ENCODE measurements around the gene PLEKHM1. TPM values are rescaled to one million over a fixed set of nuclear protein-coding genes. Genes with fewer than 3 reads are reported as not detected.
A peak's percentile ranks its signal among the peaks of the same experiment; 100 is the strongest.
"Not testable (repeated sequence)": the region's sequence is repeated elsewhere in the genome, so short reads cannot be mapped to it uniquely, and the experiment has no call there.

Gene PLEKHM1
- total RNA-seq, 2 experiments from 2014 or later = 62.7 to 63.5 TPM

DNA sequence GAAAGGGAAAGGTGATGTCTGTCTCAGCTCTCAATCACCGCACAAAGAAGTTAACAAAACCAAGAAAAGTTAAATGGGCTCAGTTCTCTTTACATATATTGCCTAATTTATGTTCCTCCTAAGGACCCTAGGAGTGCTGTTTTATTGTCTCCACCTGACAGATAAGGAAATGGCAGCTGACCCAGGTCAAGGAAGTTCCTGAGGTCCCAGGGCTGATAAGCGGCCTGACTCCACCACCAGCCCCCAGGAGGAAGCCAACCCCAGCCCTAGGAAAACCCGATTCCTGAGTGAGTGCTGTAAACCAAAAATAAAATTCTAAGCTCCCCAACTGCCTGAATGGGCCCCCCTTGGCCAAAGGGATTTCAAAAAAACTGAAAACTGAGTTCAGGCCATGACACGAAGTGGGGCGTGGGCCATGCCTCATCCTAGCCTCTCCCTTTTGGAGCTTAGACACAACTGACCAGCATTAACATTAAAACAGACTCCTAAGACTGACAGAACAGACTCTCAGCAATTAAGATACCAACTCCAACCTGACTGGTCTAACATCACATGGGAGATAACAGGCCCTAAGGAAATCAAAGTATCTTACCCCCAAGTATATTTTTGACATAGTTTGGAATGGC is 6.8 kb downstream of the PLEKHM1 start:
- H3K9me3 Mint-ChIP-seq, POLR2A ChIA-PET, H3K27me3 Mint-ChIP-seq, H3K27ac Mint-ChIP-seq, DNase-seq, CTCF ChIA-PET, H3K4me3 Mint-ChIP-seq: not testable (repeated sequence)
- Mint-ChIP-seq H3K4me1 (peaks cover 24% of the 10 kb centered on the region), H3K36me3 (ENCODE audit: low read depth) (peaks cover 10% of the 10 kb centered on the region)

- POLR2A ChIA-PET, H3K27me3 Mint-ChIP-seq, H3K4me3 Mint-ChIP-seq, H3K9me3 Mint-ChIP-seq, CTCF ChIA-PET, DNase-seq, H3K27ac Mint-ChIP-seq: not testable (repeated sequence)
- peaks cover 24% of the 10 kb centered on the region for H3K4me1 Mint-ChIP-seq
- H3K36me3 Mint-ChIP-seq (ENCODE audit: low read depth) = peaks cover 14% of the 10 kb centered on the region
Observed at GRCh38 chr17:45483177-45483576, 7.3 kb downstream of the PLEKHM1 start.

DNA sequence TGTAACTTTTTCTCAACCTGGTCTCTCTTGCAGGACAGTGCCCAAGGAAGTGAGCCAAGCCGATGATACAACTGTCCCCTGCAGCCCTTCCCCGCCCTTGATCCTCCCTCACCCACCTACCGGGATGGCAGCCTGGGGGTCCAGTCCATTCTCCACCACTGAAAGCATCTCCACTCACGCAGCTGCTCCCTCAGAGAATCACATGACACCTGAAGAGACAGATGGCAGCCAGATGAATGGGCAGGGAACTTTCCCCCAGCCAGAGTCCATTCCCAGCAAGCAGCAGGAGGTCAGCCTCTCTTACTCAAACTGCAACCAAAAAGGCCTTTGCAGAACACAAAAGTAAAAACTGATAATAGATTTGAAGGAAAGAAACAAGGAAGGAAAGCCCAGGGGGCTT is 8.2 kb downstream of the PLEKHM1 start:
- H3K27me3 Mint-ChIP-seq, H3K4me3 Mint-ChIP-seq, H3K9me3 Mint-ChIP-seq, POLR2A ChIA-PET, H3K27ac Mint-ChIP-seq, CTCF ChIA-PET, DNase-seq: not testable (repeated sequence)
- peaks cover 18% of the 10 kb centered on the region for H3K4me1 Mint-ChIP-seq
- H3K36me3 Mint-ChIP-seq (ENCODE audit: low read depth) = peaks cover 12% of the 10 kb centered on the region

- H3K36me3 Mint-ChIP-seq (ENCODE audit: low read depth) = peaks cover 26% of the 10 kb centered on the region
Observed at GRCh38 chr17:45475436-45475835, 15.1 kb downstream of the PLEKHM1 start.

DNA sequence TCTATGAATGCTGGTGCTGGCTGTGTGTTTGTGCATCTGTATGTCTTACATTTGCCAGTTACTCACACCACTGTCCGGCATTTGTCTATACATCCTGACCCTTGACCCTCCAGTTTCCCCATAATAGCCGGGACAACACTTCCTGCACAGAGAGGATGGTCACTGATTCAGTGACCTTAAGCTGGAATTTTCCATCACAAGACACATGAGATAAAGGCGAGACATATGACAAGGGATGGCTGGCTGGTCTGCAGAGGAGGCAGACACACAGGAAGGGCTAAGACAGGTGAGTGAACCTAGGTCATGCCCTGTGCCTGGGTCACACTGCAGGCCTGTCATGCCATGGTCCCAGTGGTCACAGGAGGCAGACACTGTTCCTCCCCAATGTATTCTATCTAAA is 18.3 kb downstream of the PLEKHM1 start:
- DNase-seq, H3K27ac Mint-ChIP-seq: not testable (repeated sequence)
- peaks cover 18% of the 10 kb centered on the region for H3K36me3 Mint-ChIP-seq (ENCODE audit: low read depth)

More at GRCh38 chr17:45475436-45475835, 15.1 kb downstream of the PLEKHM1 start:
- H3K27ac Mint-ChIP-seq, H3K27me3 Mint-ChIP-seq, POLR2A ChIA-PET, H3K4me1 Mint-ChIP-seq, H3K4me3 Mint-ChIP-seq, DNase-seq, H3K9me3 Mint-ChIP-seq, CTCF ChIA-PET: not testable (repeated sequence)

GRCh38 chr17:45469204-45469563 is 21.3 kb downstream of the PLEKHM1 start:
- H3K36me3 Mint-ChIP-seq (ENCODE audit: low read depth) = peaks cover 15% of the 10 kb centered on the region
- H3K27ac Mint-ChIP-seq, H3K27me3 Mint-ChIP-seq, H3K4me3 Mint-ChIP-seq, POLR2A ChIA-PET, H3K4me1 Mint-ChIP-seq, H3K9me3 Mint-ChIP-seq, DNase-seq, CTCF ChIA-PET: not testable (repeated sequence)

More for the DNA sequence above, 18.3 kb downstream of the PLEKHM1 start:
- POLR2A ChIA-PET, H3K4me3 Mint-ChIP-seq, H3K9me3 Mint-ChIP-seq, H3K4me1 Mint-ChIP-seq, H3K27me3 Mint-ChIP-seq, CTCF ChIA-PET: not testable (repeated sequence)

DNA sequence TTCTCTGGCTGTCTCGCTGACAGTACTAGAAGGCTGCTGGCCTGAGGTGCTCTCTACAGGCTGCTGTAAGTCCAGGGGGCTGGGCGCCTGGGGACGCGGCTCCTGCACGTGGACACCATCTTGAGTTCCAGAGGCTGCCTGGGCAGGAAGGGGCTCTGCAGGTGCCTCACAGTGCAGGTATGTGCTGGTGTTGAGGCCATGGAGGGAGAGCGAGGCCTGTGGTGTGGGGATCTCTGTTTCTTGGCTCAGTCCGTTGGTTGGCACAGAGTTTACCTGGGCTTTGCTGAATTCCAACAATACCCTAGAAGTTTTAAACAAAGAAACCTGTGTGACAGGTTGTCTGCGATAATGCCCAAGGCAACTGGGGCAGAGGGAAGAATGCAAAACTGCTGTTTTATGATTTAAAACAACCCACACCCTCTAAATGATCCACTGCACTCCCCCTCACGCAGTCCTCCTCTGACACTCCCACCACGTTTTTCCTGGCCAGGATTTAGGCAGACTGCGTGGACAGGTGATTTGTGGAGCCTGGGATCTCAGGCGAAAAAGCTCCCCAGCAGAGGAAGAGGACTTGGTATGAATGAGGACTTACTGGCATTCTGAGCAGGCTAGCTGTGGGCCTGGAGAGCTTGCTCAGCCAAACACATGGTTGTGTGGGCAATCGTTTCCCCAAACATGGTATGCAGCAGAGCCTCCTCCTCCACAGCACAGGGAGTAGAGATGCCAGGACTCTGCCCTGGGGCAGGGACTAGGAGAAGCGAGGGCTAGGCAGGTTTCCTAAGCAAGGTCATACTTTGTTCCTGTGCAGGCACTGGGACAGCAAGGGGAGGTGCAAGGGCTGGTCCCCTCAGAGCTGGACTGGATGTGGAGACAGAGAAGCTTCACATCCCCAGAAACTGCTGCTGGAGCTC is 22.0 kb downstream of the PLEKHM1 start:
- H3K4me1 Mint-ChIP-seq, H3K4me3 Mint-ChIP-seq, DNase-seq, CTCF ChIA-PET, H3K9me3 Mint-ChIP-seq, POLR2A ChIA-PET, H3K27me3 Mint-ChIP-seq, H3K27ac Mint-ChIP-seq: not testable (repeated sequence)
- peaks cover 13% of the 10 kb centered on the region for H3K36me3 Mint-ChIP-seq (ENCODE audit: low read depth)

DNA sequence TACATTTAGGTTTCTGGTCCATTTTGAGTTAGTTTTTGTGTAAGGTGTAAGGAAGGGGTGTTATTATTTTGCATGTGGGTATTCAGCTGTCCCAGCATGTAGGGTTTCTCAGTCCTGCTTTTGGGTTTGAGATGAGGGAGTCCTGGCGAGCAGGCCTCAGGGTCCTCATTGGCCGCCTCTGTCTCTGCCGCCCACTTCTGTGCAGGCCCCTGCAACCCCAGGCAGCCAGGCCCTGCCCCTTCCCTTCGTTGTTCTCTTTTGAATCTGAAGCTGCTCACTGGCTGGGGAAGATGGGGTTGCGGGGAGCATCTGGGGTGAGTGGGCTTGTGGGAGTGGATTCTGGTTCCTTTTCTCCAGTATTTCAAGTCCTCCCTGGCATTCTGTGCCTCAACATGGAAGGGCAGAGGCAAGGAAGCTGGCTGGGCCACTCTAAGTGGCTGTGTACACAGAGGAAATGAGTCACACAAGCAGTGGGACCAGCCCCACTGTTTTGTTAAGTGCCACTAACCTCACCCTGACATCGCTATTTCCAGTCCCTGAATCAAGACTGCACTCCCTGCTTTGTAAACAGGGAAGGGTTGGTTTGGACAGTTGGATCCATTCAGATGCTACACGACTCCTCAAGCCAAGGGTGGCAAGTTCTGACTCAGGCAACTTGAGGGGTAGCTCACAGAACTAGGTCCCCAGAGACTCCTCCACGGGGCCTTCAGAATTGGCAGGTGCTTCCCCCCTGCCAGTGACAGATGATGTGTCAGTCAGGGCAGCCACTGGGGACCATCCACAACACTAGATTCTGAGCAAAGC is 28.8 kb downstream of the PLEKHM1 start:
- peak; percentile 65 for DNase-seq
- H3K9me3 Mint-ChIP-seq, CTCF ChIA-PET, POLR2A ChIA-PET, H3K27me3 Mint-ChIP-seq, H3K4me3 Mint-ChIP-seq: not testable (repeated sequence)
- Mint-ChIP-seq H3K27ac (peak overlapping the region; percentile 85), H3K4me1 (peaks cover 19% of the 10 kb centered on the region), H3K36me3 (ENCODE audit: low read depth) (peaks cover 13% of the 10 kb centered on the region)

DNA sequence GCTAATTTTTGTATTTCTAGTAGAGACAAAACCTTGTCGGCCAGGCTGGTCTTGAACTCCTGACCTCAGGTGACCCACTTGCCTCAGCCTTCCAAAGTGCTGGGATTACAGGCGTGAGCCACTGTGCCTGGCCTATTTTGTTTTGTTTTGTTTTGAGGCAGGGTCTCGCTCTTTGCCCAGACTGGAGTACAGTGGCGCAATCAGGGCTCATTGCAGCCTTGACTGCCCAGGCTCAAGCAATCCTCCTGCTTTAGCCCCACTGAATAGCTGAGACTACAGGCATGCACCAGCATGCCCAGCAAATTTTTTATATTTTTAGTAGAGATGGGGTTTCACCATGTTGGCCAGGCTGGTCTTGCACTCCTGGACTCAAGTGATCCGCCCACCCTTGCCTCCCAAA is 30.1 kb downstream of the PLEKHM1 start:
- Mint-ChIP-seq H3K4me1 (peaks cover 19% of the 10 kb centered on the region), H3K36me3 (ENCODE audit: low read depth) (peaks cover 20% of the 10 kb centered on the region)
- H3K4me3 Mint-ChIP-seq, POLR2A ChIA-PET, H3K27me3 Mint-ChIP-seq, H3K9me3 Mint-ChIP-seq, DNase-seq, CTCF ChIA-PET, H3K27ac Mint-ChIP-seq: not testable (repeated sequence)

- H3K27ac Mint-ChIP-seq, H3K9me3 Mint-ChIP-seq, H3K4me1 Mint-ChIP-seq, H3K4me3 Mint-ChIP-seq, CTCF ChIA-PET, POLR2A ChIA-PET, H3K27me3 Mint-ChIP-seq, DNase-seq: not testable (repeated sequence)
- H3K36me3 Mint-ChIP-seq (ENCODE audit: low read depth) = peaks cover 31% of the 10 kb centered on the region
Observed at GRCh38 chr17:45454341-45454740, 36.2 kb downstream of the PLEKHM1 start.

GRCh38 chr17:45453731-45454130 is 36.8 kb downstream of the PLEKHM1 start:
- H3K4me3 Mint-ChIP-seq, H3K27ac Mint-ChIP-seq, H3K27me3 Mint-ChIP-seq, POLR2A ChIA-PET, H3K9me3 Mint-ChIP-seq, H3K4me1 Mint-ChIP-seq, CTCF ChIA-PET, DNase-seq: not testable (repeated sequence)
- H3K36me3 Mint-ChIP-seq (ENCODE audit: low read depth) = peaks cover 30% of the 10 kb centered on the region

DNA sequence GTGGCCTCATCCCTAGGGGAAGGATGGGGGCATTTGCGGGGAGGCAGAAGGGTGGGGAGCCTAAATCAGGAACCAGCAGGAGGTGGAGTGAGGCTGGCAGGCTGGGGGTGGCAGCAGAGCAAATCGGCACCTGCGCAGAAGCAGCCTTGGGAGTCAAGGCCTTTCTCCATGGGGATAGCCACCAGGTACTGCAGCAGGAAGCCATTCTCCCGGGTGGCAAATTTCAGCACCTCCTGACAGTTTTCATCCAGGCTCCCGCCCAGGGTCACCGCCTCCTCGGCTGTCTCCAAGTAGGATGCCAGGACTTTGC is 37.3 kb downstream of the PLEKHM1 start:
- H3K9me3 Mint-ChIP-seq, H3K4me3 Mint-ChIP-seq, H3K4me1 Mint-ChIP-seq, H3K27me3 Mint-ChIP-seq, CTCF ChIA-PET, POLR2A ChIA-PET, DNase-seq, H3K27ac Mint-ChIP-seq: not testable (repeated sequence)
- H3K36me3 Mint-ChIP-seq (ENCODE audit: low read depth) = peaks cover 33% of the 10 kb centered on the region

- POLR2A ChIA-PET, H3K27ac Mint-ChIP-seq, CTCF ChIA-PET, DNase-seq, H3K9me3 Mint-ChIP-seq, H3K4me1 Mint-ChIP-seq, H3K4me3 Mint-ChIP-seq, H3K27me3 Mint-ChIP-seq: not testable (repeated sequence)
- H3K36me3 Mint-ChIP-seq (ENCODE audit: low read depth) = peaks cover 35% of the 10 kb centered on the region
Observed at GRCh38 chr17:45452329-45453224, 37.9 kb downstream of the PLEKHM1 start.

Measured in activated CD4-positive, alpha-beta memory T cell treated with anti-CD3 and anti-CD28 coated beads, Interleukin-2, amount 10 ng/mL, durations not matched to agents 7 days and 5 days (primary cell).